HUES48 (cell line): ENCODE results near the gene RFT1.
"Not testable (repeated sequence)": the region's sequence is repeated elsewhere in the genome, so short reads cannot be mapped to it uniquely, and the experiment has no call there.

ENCODE experiments used
- H3K27ac ChIP-seq: one replicate; pipeline ENCODE4 v1.7.0; 2013; ENCODE audit warnings: low read depth, low read length, inconsistent platforms
- H3K27me3 ChIP-seq: 2 replicates; pipeline ENCODE4 v1.6.1; 2013; ENCODE audit warnings: mild to moderate bottlenecking, low read length; ENCODE audit not compliant: control insufficient read depth, insufficient read depth
- H3K36me3 ChIP-seq: 2 replicates; pipeline ENCODE4 v1.6.1; 2013; ENCODE audit warnings: low read length; ENCODE audit not compliant: control insufficient read depth, insufficient read depth
- H3K4me1 ChIP-seq: 2 replicates; pipeline ENCODE4 v1.6.1; 2013; ENCODE audit warnings: mild to moderate bottlenecking, low read length; ENCODE audit not compliant: control insufficient read depth, insufficient read depth
- H3K4me3 ChIP-seq: 2 replicates; pipeline ENCODE4 v1.5.1; 2013; ENCODE audit warnings: mild to moderate bottlenecking, low read depth, low read length
- H3K9ac ChIP-seq: 2 replicates; pipeline ENCODE4 v1.6.1; 2013; ENCODE audit warnings: mild to moderate bottlenecking, low read depth, low read length, moderate library complexity
- H3K9me3 ChIP-seq: 2 replicates; pipeline ENCODE4 v1.6.1; 2013; ENCODE audit warnings: low read length; ENCODE audit not compliant: control insufficient read depth, insufficient read depth

The RFT1 gene

GRCh38 chr3:53073553-53074365 is 56.5 kb downstream of the RFT1 start:
- Histone ChIP-seq H3K9me3 (no peaks in the 10 kb centered on the region), H3K4me1 (peaks cover 16% of the 10 kb centered on the region), H3K4me3 (no peak overlapping the region), H3K27ac (no peak overlapping the region), H3K36me3 (no peaks in the 10 kb centered on the region), H3K9ac (no peak overlapping the region), H3K27me3 (no peaks in the 10 kb centered on the region; the same call in 1 of the 2 replicates)

- H3K27ac ChIP-seq, result no peak overlapping the region
- H3K9ac ChIP-seq, result peak overlapping the region; percentile 30; the same call in 1 of the 2 replicates
- H3K4me3 ChIP-seq, result peak overlapping the region; percentile 62
Observed at GRCh38 chr3:53072653-53073552, 57.3 kb downstream of the RFT1 start.

GRCh38 chr3:53071882-53072431 is 58.3 kb downstream of the RFT1 start:
- H3K27ac ChIP-seq, result no peak overlapping the region
- peaks cover 16% of the 10 kb centered on the region for H3K4me1 ChIP-seq
- no peak overlapping the region for H3K4me3 ChIP-seq
- H3K9me3 ChIP-seq, result no peaks in the 10 kb centered on the region
- H3K9ac ChIP-seq, result no peak overlapping the region
- H3K36me3 ChIP-seq, result no peaks in the 10 kb centered on the region
- H3K27me3 ChIP-seq, result no peaks in the 10 kb centered on the region; the same call in 1 of the 2 replicates

More at GRCh38 chr3:53072653-53073552, 57.3 kb downstream of the RFT1 start:
- Histone ChIP-seq H3K4me1 (peaks cover 16% of the 10 kb centered on the region), H3K9me3 (no peaks in the 10 kb centered on the region), H3K36me3 (no peaks in the 10 kb centered on the region), H3K27me3 (no peaks in the 10 kb centered on the region; the same call in 1 of the 2 replicates)

GRCh38 chr3:53069422-53070068 is 60.7 kb downstream of the RFT1 start:
- Histone ChIP-seq H3K27me3 (no peaks in the 10 kb centered on the region; the same call in 1 of the 2 replicates), H3K36me3 (no peaks in the 10 kb centered on the region), H3K4me3 (no peak overlapping the region), H3K9me3 (no peaks in the 10 kb centered on the region), H3K9ac (no peak overlapping the region), H3K27ac (no peak overlapping the region), H3K4me1 (peaks cover 16% of the 10 kb centered on the region)

- Histone ChIP-seq H3K9ac (no peak overlapping the region), H3K36me3 (no peaks in the 10 kb centered on the region), H3K27me3 (no peaks in the 10 kb centered on the region; the same call in 1 of the 2 replicates), H3K27ac (no peak overlapping the region), H3K4me1 (0 out of 2 replicates have a peak, but pooled peaks cover 10% of the 10 kb centered on the region), H3K4me3 (no peak overlapping the region), H3K9me3 (no peaks in the 10 kb centered on the region)
Observed at GRCh38 chr3:53068176-53068575, 62.1 kb downstream of the RFT1 start.

- no peaks in the 10 kb centered on the region for H3K9me3 ChIP-seq
- H3K27ac ChIP-seq, result no peak overlapping the region
Observed at GRCh38 chr3:53067567-53067966, 62.7 kb downstream of the RFT1 start.

GRCh38 chr3:53065841-53066480 is 64.3 kb downstream of the RFT1 start:
- no peak overlapping the region for H3K27ac ChIP-seq
- H3K9me3 ChIP-seq, result no peaks in the 10 kb centered on the region
- no peaks in the 10 kb centered on the region for H3K36me3 ChIP-seq
- H3K4me1 ChIP-seq, result no peaks in the 10 kb centered on the region
- no peaks in the 10 kb centered on the region for H3K27me3 ChIP-seq
- H3K4me3 ChIP-seq, result no peak overlapping the region
- H3K9ac ChIP-seq, result no peak overlapping the region

More at GRCh38 chr3:53067567-53067966, 62.7 kb downstream of the RFT1 start:
- H3K4me1 ChIP-seq, result 0 out of 2 replicates have a peak, but pooled peaks cover 4% of the 10 kb centered on the region
- H3K4me3 ChIP-seq, result no peak overlapping the region
- H3K27me3 ChIP-seq, result no peaks in the 10 kb centered on the region; the same call in 1 of the 2 replicates
- H3K36me3 ChIP-seq, result no peaks in the 10 kb centered on the region
- H3K9ac ChIP-seq, result no peak overlapping the region

GRCh38 chr3:53062905-53063304 is 67.3 kb downstream of the RFT1 start:
- Histone ChIP-seq H3K9me3 (no peaks in the 10 kb centered on the region), H3K4me1 (no peaks in the 10 kb centered on the region), H3K36me3 (no peaks in the 10 kb centered on the region), H3K9ac (no peak overlapping the region), H3K27ac (no peak overlapping the region), H3K4me3 (no peak overlapping the region), H3K27me3 (no peaks in the 10 kb centered on the region)

- Histone ChIP-seq H3K4me3 (no peak overlapping the region), H3K36me3 (no peaks in the 10 kb centered on the region), H3K27ac (no peak overlapping the region), H3K27me3 (no peaks in the 10 kb centered on the region), H3K4me1 (no peaks in the 10 kb centered on the region), H3K9me3 (no peaks in the 10 kb centered on the region), H3K9ac (no peak overlapping the region)
Observed at GRCh38 chr3:53056442-53056841, 73.8 kb downstream of the RFT1 start.

GRCh38 chr3:53054233-53054632 is 76.0 kb downstream of the RFT1 start:
- not testable (repeated sequence) for H3K9ac ChIP-seq, H3K36me3 ChIP-seq, H3K4me3 ChIP-seq, H3K9me3 ChIP-seq, H3K27ac ChIP-seq, H3K27me3 ChIP-seq, H3K4me1 ChIP-seq
